GM23338 (cell line): ENCODE measurements around the gene ICAM4. TPM values are rescaled to one million over a fixed set of nuclear protein-coding genes. Genes with fewer than 3 reads are reported as not detected.

Source experiments
- ATAC-seq: fragments of 200-7000 bp; cut with Tn5 transposase; 3 replicates; pipeline ENCODE4 v1.9.1; 2020
- DNase-seq: peaks from one replicate; pipeline ENCODE4 v3.0.0-alpha.2; 2015; ENCODE audit warnings: low spot score
- H2AFZ ChIP-seq: fragments of 200-600 bp; sonication (generic); 2 replicates; pipeline ENCODE4 v1.8.0; 2016; ENCODE audit warnings: antibody characterized with exemption, mild to moderate bottlenecking, moderate library complexity
- H3F3A ChIP-seq: fragments of 200-600 bp; sonication (generic); replicated peaks from 2 replicates; pipeline ENCODE4 v1.8.0; 2017; ENCODE audit warnings: antibody characterized with exemption, mixed run types, low read depth
- H3K27ac ChIP-seq: fragments of 200-600 bp; sonication (generic); 2 replicates; pipeline ENCODE4 v1.6.1; 2016; ENCODE audit warnings: low read depth
- H3K27me3 ChIP-seq: fragments of 200-600 bp; sonication (generic); 2 replicates; pipeline ENCODE4 v1.8.0; 2016; ENCODE audit warnings: mild to moderate bottlenecking, mixed run types, moderate library complexity; ENCODE audit not compliant: insufficient read depth
- H3K36me3 ChIP-seq: fragments of 200-600 bp; sonication (generic); 2 replicates; pipeline ENCODE4 v1.8.0; 2016; ENCODE audit warnings: mild to moderate bottlenecking; ENCODE audit not compliant: insufficient read depth
- H3K4me1 ChIP-seq: fragments of 200-600 bp; sonication (generic); 2 replicates; pipeline ENCODE4 v1.8.0; 2016; ENCODE audit warnings: mild to moderate bottlenecking, moderate library complexity; ENCODE audit not compliant: insufficient read depth
- H3K4me2 ChIP-seq: fragments of 200-600 bp; sonication (generic); 2 replicates; pipeline ENCODE4 v1.7.1; 2017; ENCODE audit warnings: mixed run types
- H3K4me3 ChIP-seq: fragments of 200-600 bp; sonication (generic); 2 replicates; pipeline ENCODE4 v1.6.1; 2016; ENCODE audit warnings: mixed run types
- H3K79me2 ChIP-seq: fragments of 200-600 bp; sonication (generic); replicated peaks from 2 replicates; pipeline ENCODE4 v1.8.0; 2017; ENCODE audit warnings: mild to moderate bottlenecking; ENCODE audit not compliant: insufficient read depth
- H3K9me2 ChIP-seq: fragments of 200-600 bp; sonication (generic); 2 replicates; pipeline ENCODE4 v1.8.0; 2017; ENCODE audit not compliant: insufficient read depth
- H4K20me1 ChIP-seq: fragments of 200-600 bp; sonication (generic); replicated peaks from 2 replicates; pipeline ENCODE4 v1.8.0; 2017; ENCODE audit warnings: mild to moderate bottlenecking; ENCODE audit not compliant: insufficient read depth
- H3K27ac Mint-ChIP-seq: 2 replicates; pipeline ENCODE4 v1.8.0; 2020; ENCODE audit warnings: inconsistent platforms, mild to moderate bottlenecking, moderate library complexity, mixed read lengths
- H3K27me3 Mint-ChIP-seq: 3 replicates; pipeline ENCODE4 v1.8.0; 2022; ENCODE audit warnings: low read depth, mild to moderate bottlenecking, moderate library complexity, mixed read lengths, inconsistent platforms; ENCODE audit not compliant: insufficient read depth, poor library complexity
- H3K36me3 Mint-ChIP-seq: 3 replicates; pipeline ENCODE4 v1.8.0; 2021; ENCODE audit warnings: low read depth, mild to moderate bottlenecking, inconsistent platforms, moderate library complexity, mixed read lengths
- H3K4me1 Mint-ChIP-seq: 3 replicates; pipeline ENCODE4 v1.8.0; 2020; ENCODE audit warnings: mild to moderate bottlenecking, inconsistent platforms, mixed read lengths
- H3K4me3 Mint-ChIP-seq: 3 replicates; pipeline ENCODE4 v1.8.0; 2021; ENCODE audit warnings: moderate library complexity, mild to moderate bottlenecking, inconsistent platforms, mixed read lengths
- H3K9me3 Mint-ChIP-seq: 3 replicates; pipeline ENCODE4 v1.8.0; 2020; ENCODE audit warnings: moderate library complexity, mild to moderate bottlenecking, inconsistent platforms, mixed read lengths
- CREB1 ChIP-seq: fragments of 250-450 bp; sonication (Bioruptor Pico); IDR thresholded peaks from 2 replicates; pipeline ENCODE4 v1.5.0; 2020; ENCODE audit warnings: low read depth, mild to moderate bottlenecking, moderate library complexity
- CTCF ChIP-seq, 2 experiments: fragments of 200-600 bp in 1 of 2; sonication (generic) in 1 of 2; conservative IDR thresholded peaks; 2 replicates each; pipeline versions ENCODE4 v1.5.1 to v1.6.1; 2016 to 2017; ENCODE audit warnings: antibody characterized with exemption in 2 of 2, low read depth in 2 of 2, mild to moderate bottlenecking in 2 of 2, moderate library complexity in 1 of 2
- ETS1 ChIP-seq: IDR thresholded peaks from 2 replicates; pipeline ENCODE4 v1.6.1; 2016; ENCODE audit warnings: antibody characterized with exemption
- EZH2 ChIP-seq: fragments of 200-600 bp; sonication (generic); IDR thresholded peaks from one replicate; pipeline ENCODE4 v1.8.0; 2017; ENCODE audit warnings: antibody characterized with exemption, mild to moderate bottlenecking, low read depth; ENCODE audit not compliant: unreplicated experiment
- EZH2phosphoT487 ChIP-seq: fragments of 200-600 bp; sonication (generic); IDR thresholded peaks from one replicate; pipeline ENCODE4 v1.8.1; 2018; ENCODE audit warnings: antibody characterized with exemption; ENCODE audit not compliant: unreplicated experiment
- JUNB ChIP-seq: IDR thresholded peaks from one replicate; pipeline ENCODE4 v1.6.1; 2016; ENCODE audit warnings: antibody characterized with exemption; ENCODE audit not compliant: unreplicated experiment
- POLR2AphosphoS5 ChIP-seq: IDR thresholded peaks from 2 replicates; pipeline ENCODE4 v1.6.1; 2016; ENCODE audit warnings: antibody characterized with exemption, low read depth
- STAT1 ChIP-seq: IDR thresholded peaks from one replicate; pipeline ENCODE4 v1.6.1; 2016; ENCODE audit warnings: antibody characterized with exemption; ENCODE audit not compliant: unreplicated experiment
- ZNF114 ChIP-seq: fragments of 250-450 bp; sonication (Bioruptor Pico); IDR thresholded peaks from 2 replicates; pipeline ENCODE4 v1.5.0; 2020; ENCODE audit warnings: mild to moderate bottlenecking, moderate library complexity
- ZNF331 ChIP-seq: fragments of 250-450 bp; sonication (Bioruptor Pico); IDR thresholded peaks from 2 replicates; pipeline ENCODE4 v1.5.0; 2020; ENCODE audit warnings: low read depth, mild to moderate bottlenecking, moderate library complexity
- polyA plus RNA-seq: library from polyadenylated mRNA; unstranded; fragments of >200 nt; fragmentation: Nextera tagmentation; extraction: Ambion mirVana; gene quantifications from 2 replicates; pipeline ENCODE4 v1.2.1, GENCODE V29; 2016
- total RNA-seq: library from RNA; depleted of rRNA; stranded (reverse); fragments of >200 nt; shearing (Covaris generic); gene quantifications from 2 replicates; pipeline ENCODE4 v1.2.3, GENCODE V29; 2014
- TF ChIP-seq, protein P1 (sequence below): IDR thresholded peaks from one replicate; pipeline ENCODE4 v1.6.1; 2018; ENCODE audit warnings: antibody characterized with exemption; ENCODE audit not compliant: unreplicated experiment

The ICAM4 gene
- total and polyA plus RNA-seq, 2 experiments from 2014 or later = 0.81 to 1.0 TPM

DNA sequence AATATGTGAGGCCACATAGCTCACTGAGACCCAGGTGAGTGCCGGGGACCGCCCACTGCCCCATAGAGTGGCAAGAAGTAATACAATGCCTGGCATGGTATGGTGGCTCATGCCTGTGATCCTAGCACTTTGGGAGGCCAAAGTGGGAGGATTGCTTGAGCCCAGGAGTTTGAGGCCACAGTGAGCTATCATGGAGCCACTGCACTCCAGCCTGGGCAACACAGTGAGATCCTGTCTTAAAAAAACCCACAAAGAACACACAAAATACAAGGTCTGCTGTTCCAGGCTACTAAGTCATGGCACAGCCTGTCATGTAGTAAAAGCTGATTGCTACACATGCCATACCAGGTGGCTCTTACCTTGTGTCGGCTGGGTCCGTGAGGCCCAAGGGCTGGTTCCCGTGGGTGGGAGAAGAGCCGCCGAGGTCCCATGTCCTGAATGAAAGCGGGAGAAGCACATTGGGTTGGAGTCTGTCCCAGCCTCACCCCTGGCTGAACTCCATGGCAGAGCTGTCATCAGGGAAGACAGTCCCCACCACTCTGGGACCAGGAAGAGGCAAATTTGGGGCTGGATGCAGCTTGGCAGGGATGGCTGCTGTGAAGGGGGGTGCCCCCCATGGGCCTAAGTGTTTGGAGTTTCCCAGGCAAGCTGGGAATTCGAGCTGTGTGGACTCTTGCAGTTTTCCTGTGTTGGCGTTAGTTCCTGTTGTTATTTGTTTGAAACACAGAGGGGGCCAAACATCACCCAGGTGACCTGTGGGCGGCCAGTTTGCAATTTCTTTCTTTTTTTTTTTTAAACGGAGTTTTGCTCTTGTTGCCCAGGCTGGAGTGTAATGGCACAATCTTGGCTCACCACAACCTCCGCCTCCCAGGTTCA, 32.3 kb downstream of the ICAM4 start (continued):
- TF ChIP-seq ZNF331 (CRISPR knock-in tag) (no peak), CTCF (conservative IDR thresholded peaks at IDR 0.05; ENCODE audit: low read depth in 2 of 2) (no peak), STAT1 (no peak), EZH2 (no peak)
- TF ChIP-seq, protein P1, sequence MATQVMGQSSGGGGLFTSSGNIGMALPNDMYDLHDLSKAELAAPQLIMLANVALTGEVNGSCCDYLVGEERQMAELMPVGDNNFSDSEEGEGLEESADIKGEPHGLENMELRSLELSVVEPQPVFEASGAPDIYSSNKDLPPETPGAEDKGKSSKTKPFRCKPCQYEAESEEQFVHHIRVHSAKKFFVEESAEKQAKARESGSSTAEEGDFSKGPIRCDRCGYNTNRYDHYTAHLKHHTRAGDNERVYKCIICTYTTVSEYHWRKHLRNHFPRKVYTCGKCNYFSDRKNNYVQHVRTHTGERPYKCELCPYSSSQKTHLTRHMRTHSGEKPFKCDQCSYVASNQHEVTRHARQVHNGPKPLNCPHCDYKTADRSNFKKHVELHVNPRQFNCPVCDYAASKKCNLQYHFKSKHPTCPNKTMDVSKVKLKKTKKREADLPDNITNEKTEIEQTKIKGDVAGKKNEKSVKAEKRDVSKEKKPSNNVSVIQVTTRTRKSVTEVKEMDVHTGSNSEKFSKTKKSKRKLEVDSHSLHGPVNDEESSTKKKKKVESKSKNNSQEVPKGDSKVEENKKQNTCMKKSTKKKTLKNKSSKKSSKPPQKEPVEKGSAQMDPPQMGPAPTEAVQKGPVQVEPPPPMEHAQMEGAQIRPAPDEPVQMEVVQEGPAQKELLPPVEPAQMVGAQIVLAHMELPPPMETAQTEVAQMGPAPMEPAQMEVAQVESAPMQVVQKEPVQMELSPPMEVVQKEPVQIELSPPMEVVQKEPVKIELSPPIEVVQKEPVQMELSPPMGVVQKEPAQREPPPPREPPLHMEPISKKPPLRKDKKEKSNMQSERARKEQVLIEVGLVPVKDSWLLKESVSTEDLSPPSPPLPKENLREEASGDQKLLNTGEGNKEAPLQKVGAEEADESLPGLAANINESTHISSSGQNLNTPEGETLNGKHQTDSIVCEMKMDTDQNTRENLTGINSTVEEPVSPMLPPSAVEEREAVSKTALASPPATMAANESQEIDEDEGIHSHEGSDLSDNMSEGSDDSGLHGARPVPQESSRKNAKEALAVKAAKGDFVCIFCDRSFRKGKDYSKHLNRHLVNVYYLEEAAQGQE = no peak

GRCh38 chr19:10320602-10321416, 34.1 kb downstream of the ICAM4 start:
- no peaks in the 10 kb centered on the region for H3K9me3 Mint-ChIP-seq
- H3K9me2 ChIP-seq = no peaks in the 10 kb centered on the region
- no peak overlapping the region for H3K4me3 ChIP-seq
- no peaks in the 10 kb centered on the region for H3K27me3 ChIP-seq
- H3K4me1 ChIP-seq = peaks cover 6% of the 10 kb centered on the region; the same call in 1 of the 2 replicates
- no peaks in the 10 kb centered on the region for H3K79me2 ChIP-seq
- peaks cover 7% of the 10 kb centered on the region for H4K20me1 ChIP-seq
- no peak overlapping the region for H3K27ac Mint-ChIP-seq
- H2AFZ ChIP-seq = no peak overlapping the region
- peaks cover 15% of the 10 kb centered on the region; the same call in 1 of the 2 replicates for H3K36me3 ChIP-seq
- DNase-seq = no peak
- H3K4me3 Mint-ChIP-seq = no peak overlapping the region
- no peak for ATAC-seq
- H3K27me3 Mint-ChIP-seq = peaks cover 2% of the 10 kb centered on the region
- H3F3A ChIP-seq = peaks cover 12% of the 10 kb centered on the region
- TF ChIP-seq, protein P1 = no peak
- TF ChIP-seq EZH2 (no peak), ZNF114 (CRISPR knock-in tag) (no peak), EZH2phosphoT487 (no peak), ETS1 (no peak), JUNB (no peak), CTCF (conservative IDR thresholded peaks at IDR 0.05; ENCODE audit: low read depth in 2 of 2) (no peak; a peak in 1 of 4 replicates), POLR2AphosphoS5 (no peak), CREB1 (CRISPR knock-in tag) (no peak)
- H3K36me3 Mint-ChIP-seq = peaks cover 54% of the 10 kb centered on the region
- no peak overlapping the region for H3K4me2 ChIP-seq
- no peak overlapping the region for H3K27ac ChIP-seq
- peaks cover 7% of the 10 kb centered on the region; the same call in 2 of the 3 replicates for H3K4me1 Mint-ChIP-seq
